ENCODE data around the gene TMEM225B. TPM values are rescaled to one million over a fixed set of nuclear protein-coding genes. Genes with fewer than 3 reads are reported as not detected.

The TMEM225B gene
- total and polyA plus RNA-seq, 9 donors: 0.25 to 3.5 (median 1.2) TPM

DNA sequence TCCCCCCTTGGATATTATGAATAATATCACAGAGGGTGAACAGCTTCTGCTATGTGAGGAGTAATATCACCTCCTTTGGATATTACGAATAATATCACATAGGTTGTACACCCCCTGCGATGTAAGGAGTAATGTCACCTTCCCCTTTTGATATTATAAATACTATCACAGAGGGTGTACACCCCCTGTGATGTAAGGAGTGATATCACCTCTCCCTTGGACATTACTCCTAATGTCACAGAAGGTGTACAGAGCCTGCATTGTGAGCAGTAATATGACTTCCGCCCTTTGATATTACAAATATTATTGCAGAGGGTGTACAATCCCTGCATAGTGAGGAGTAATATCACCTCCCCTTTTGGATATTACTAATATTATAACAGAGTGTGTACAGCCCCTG is 9.2 kb upstream of the TMEM225B start:
- no peaks in the 10 kb centered on the region for H3K9me3 ChIP-seq
- intact Hi-C loops (cut with DNase I): no loop called here
- no peaks in the 10 kb centered on the region for H3K27me3 ChIP-seq
- no peak for TF ChIP-seq EP300 (IDR thresholded peaks at IDR 0.05)
- TF ChIP-seq CTCF (IDR thresholded peaks at IDR 0.05): no peak
- no peak for TF ChIP-seq POLR2A (IDR thresholded peaks at IDR 0.05)
- H3K36me3 ChIP-seq: no peaks in the 10 kb centered on the region
- H3K4me1 ChIP-seq (ENCODE audit: insufficient read depth): no peaks in the 10 kb centered on the region
- WGBS, 3 donors: 73 to 85% (median 84%) methylated on average over 3 of the region's 3 CpGs
- H3K27ac ChIP-seq: no peak overlapping the region
- DNase-seq: no peak
- H3K4me3 ChIP-seq: no peak overlapping the region

DNA sequence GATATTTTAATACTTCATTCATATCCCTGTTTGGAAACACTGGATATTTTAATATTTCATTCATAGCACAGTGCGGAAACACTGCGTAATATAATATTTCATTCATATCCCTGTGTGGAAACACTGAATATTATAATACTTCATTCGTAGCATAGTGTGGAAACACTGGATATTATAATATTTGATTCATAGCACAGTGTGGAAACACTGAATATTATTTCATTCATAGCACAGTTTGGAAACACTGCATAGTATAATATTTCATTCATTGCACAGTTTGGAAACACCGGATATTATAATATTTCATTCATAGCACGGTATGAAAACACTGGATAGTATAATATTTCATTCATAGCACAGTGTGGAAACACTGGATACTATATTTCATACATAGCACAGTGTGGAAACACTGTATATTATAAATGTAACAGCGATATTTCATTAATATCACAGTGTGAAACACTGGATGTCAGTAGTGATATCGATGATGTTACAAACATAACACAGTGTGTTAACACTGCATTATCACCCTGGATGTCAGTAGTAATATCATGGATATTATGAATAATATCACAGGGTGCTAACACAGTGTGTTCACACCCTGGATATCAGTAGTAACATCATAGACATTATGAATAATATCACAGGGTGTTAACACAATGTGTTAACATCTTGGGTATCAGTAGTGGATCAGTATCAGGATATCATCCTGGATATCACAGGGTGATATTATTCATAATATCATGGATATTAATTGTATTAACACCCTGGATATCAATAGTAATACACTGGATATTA is 2.9 kb upstream of the TMEM225B start:
- no peaks in the 10 kb centered on the region for H3K27me3 ChIP-seq
- DNase-seq: no peak
- no peaks in the 10 kb centered on the region for H3K36me3 ChIP-seq
- intact Hi-C loops (cut with DNase I): no loop called here
- no peaks in the 10 kb centered on the region for H3K9me3 ChIP-seq
- no peak overlapping the region for H3K4me3 ChIP-seq
- no peak for TF ChIP-seq EP300 (IDR thresholded peaks at IDR 0.05)
- TF ChIP-seq CTCF (IDR thresholded peaks at IDR 0.05): no peak
- TF ChIP-seq POLR2A (IDR thresholded peaks at IDR 0.05): no peak
- no peaks in the 10 kb centered on the region for H3K4me1 ChIP-seq (ENCODE audit: insufficient read depth)
- no peak overlapping the region for H3K27ac ChIP-seq
- 78 to 83% (median 80%) methylated on average over 7 of the region's 7 CpGs for WGBS, 3 donors

- Histone ChIP-seq H3K4me1 (ENCODE audit: insufficient read depth) (no peaks in the 10 kb centered on the region), H3K27me3 (no peaks in the 10 kb centered on the region), H3K27ac (no peak overlapping the region), H3K36me3 (no peaks in the 10 kb centered on the region), H3K9me3 (no peaks in the 10 kb centered on the region), H3K4me3 (no peak overlapping the region)
- intact Hi-C loops (cut with DNase I): no loop called here
- TF ChIP-seq CTCF (IDR thresholded peaks at IDR 0.05) (no peak), POLR2A (IDR thresholded peaks at IDR 0.05) (no peak), EP300 (IDR thresholded peaks at IDR 0.05) (no peak)
- WGBS, 3 donors: 91 to 95% (median 94%) methylated on average over 1 of the region's 1 CpG
- no peak for DNase-seq
Observed at GRCh38 chr7:99596408-99596955, 1.6 kb upstream of the TMEM225B start.

- no peak for DNase-seq
Observed at GRCh38 chr7:99599836-99600235, 1.8 kb downstream of the TMEM225B start.

More at GRCh38 chr7:99599836-99600235, 1.8 kb downstream of the TMEM225B start:
- Histone ChIP-seq H3K27me3 (no peaks in the 10 kb centered on the region), H3K36me3 (no peaks in the 10 kb centered on the region), H3K27ac (no peak overlapping the region), H3K4me1 (ENCODE audit: insufficient read depth) (no peaks in the 10 kb centered on the region), H3K4me3 (no peak overlapping the region), H3K9me3 (no peaks in the 10 kb centered on the region)
- WGBS, 3 donors: 39 to 67% (median 63%) methylated on average over 4 of the region's 4 CpGs
- TF ChIP-seq POLR2A (IDR thresholded peaks at IDR 0.05): no peak
- no peak for TF ChIP-seq CTCF (IDR thresholded peaks at IDR 0.05)
- no peak for TF ChIP-seq EP300 (IDR thresholded peaks at IDR 0.05)
- intact Hi-C loops (cut with DNase I): no loop called here

Measured in ovary (tissue), 9 donors.